Measurements from ENCODE around the gene EIF2D. TPM values are rescaled to one million over a fixed set of nuclear protein-coding genes. Genes with fewer than 3 reads are reported as not detected.
A peak's percentile ranks its signal among the peaks of the same experiment; 100 is the strongest.

EIF2D gene
- total RNA-seq, 6 donors from 2014 or later: 32.6 to 84.9 (median 45.4) TPM

DNA sequence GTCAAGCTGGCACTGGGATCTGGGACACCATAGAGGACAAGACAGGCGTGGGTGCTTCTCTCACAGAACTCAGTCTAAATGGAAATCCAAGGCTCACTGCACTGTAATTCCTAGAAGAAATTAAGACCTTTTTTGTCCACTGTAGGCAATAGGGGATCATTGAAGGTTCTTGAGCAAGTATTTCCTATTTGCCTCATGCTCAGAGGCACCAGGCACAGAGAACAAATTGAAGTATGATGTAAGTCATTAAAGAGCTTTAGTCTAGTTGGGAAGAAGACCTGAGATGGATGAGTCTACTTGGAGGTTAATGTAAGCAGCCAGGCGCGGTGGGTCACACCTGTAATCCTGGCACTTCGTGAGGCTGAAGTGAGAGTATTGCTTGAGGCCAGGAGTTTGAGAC is 34.6 kb downstream of the EIF2D start:
- WGBS, 2 donors: 65 to 71% methylated on average over 4 of the region's 4 CpGs
- Histone ChIP-seq H3K27ac (peak overlapping the region in 3 of 4 donors; percentile 87 to 89 (median 87)), H3K4me1 (peaks cover 46 to 85% (median 67%) of the 10 kb centered on the region in 4 donors), H3K36me3 (peaks cover 0 to 3% (median 0%) of the 10 kb centered on the region in 4 donors), H3K9me3 (no peaks in the 10 kb centered on the region), H3K4me3 (no peak overlapping the region), H3K27me3 (no peaks in the 10 kb centered on the region)
- peak in 1 of 2 donors; percentile 19 for DNase-seq
- TF ChIP-seq POLR2AphosphoS5 (IDR thresholded peaks at IDR 0.05) (no peak), POLR2A (IDR thresholded peaks at IDR 0.05) (no peak), EP300 (IDR thresholded peaks at IDR 0.05) (no peak)
- TF ChIP-seq, protein P1, sequence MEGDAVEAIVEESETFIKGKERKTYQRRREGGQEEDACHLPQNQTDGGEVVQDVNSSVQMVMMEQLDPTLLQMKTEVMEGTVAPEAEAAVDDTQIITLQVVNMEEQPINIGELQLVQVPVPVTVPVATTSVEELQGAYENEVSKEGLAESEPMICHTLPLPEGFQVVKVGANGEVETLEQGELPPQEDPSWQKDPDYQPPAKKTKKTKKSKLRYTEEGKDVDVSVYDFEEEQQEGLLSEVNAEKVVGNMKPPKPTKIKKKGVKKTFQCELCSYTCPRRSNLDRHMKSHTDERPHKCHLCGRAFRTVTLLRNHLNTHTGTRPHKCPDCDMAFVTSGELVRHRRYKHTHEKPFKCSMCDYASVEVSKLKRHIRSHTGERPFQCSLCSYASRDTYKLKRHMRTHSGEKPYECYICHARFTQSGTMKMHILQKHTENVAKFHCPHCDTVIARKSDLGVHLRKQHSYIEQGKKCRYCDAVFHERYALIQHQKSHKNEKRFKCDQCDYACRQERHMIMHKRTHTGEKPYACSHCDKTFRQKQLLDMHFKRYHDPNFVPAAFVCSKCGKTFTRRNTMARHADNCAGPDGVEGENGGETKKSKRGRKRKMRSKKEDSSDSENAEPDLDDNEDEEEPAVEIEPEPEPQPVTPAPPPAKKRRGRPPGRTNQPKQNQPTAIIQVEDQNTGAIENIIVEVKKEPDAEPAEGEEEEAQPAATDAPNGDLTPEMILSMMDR (IDR thresholded peaks at IDR 0.05): no peak
- no peak for ATAC-seq (ENCODE audit: low FRiP score in 2 of 2)

DNA sequence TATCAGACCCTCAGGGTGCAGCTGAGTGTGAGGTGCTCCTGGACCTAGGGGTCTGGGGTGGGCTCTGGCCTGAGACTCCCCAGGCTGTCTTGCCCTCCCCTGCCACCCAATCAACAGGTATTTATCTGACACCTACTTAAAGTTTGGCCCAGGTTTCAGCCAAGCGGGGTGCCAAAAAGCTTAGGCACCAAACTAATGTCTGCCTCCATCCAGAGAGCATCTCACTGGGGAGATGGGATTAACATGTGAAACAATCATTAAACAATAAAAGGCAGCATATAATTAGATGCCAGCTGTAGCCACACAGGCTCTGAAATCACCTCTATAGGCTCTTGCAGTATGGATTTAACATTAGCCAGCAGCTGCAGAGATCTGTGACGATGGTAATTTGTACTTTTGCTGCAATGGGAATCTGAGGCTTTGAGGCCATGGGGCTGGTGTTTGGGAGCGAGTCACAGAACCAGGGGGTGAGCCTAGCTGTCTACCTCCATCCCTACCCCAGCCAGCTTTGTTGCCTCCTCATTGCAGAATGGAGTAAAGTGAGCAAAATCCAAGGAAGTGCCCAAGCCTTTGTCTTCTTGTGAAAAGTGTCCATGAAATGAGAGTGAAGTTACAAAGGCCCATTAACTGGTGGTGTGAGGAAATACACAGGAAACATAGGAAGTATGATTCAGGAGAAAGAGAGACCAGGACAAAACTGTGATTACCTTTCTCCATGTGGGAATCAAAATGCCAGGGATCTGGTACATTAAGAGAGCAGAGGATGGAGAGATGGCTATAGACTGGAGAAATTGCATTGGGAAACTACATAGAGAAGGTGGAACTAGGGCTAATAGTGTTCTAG is 36.1 kb downstream of the EIF2D start:
- DNase-seq (no peak), ATAC-seq (ENCODE audit: low FRiP score in 2 of 2) (no peak)
- TF ChIP-seq POLR2AphosphoS5 (IDR thresholded peaks at IDR 0.05): no peak
- TF ChIP-seq, protein P1 (IDR thresholded peaks at IDR 0.05): no peak
- no peak for TF ChIP-seq EP300 (IDR thresholded peaks at IDR 0.05)
- no peak for TF ChIP-seq POLR2A (IDR thresholded peaks at IDR 0.05)
- Histone ChIP-seq H3K27me3 (no peaks in the 10 kb centered on the region), H3K27ac (peak overlapping the region; percentile 85 to 89 (median 87)), H3K4me3 (no peak overlapping the region), H3K36me3 (no peaks in the 10 kb centered on the region), H3K4me1 (peaks cover 46 to 76% (median 62%) of the 10 kb centered on the region in 4 donors), H3K9me3 (no peaks in the 10 kb centered on the region)
- WGBS, 2 donors: 81 to 86% methylated on average over 3 of the region's 3 CpGs

DNA sequence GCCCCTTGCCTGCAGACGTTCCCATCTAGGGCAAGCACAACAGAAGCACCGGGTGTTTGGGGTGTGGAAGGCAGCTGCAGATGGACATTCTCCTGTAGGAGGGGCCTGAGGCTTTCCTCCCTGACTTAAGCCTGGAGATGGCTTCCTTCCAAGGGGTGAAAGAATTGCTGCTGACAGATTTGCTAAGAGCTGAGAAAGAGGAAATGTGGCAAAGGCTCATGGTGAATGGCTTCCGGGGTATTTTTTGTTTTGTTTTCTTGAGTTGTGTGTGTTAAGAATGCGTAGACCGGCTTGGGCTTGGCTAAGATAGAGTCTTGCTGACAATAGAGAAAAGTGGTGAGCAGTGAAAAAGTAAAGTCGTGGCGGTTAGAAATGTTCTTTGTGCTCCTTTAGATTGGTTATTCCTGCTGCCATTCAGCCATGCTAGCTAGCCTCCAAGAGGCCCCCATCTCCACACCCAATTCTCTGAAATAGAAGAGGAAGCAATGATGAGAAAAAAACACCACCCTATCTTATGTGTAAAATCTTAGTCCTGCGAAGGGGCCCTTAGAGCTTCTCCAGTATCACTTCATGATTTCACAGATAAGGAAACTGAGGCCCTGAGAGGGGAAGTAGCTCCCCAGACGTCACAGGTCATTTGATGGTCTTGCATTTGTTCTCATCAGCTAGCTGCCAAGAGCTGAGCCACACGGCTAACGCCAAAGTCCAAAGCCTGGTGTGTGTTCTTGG is 36.9 kb downstream of the EIF2D start:
- H3K27ac ChIP-seq: peak overlapping the region; percentile 85 to 89 (median 87)
- H3K4me1 ChIP-seq: peaks cover 40 to 68% (median 54%) of the 10 kb centered on the region in 4 donors

DNA sequence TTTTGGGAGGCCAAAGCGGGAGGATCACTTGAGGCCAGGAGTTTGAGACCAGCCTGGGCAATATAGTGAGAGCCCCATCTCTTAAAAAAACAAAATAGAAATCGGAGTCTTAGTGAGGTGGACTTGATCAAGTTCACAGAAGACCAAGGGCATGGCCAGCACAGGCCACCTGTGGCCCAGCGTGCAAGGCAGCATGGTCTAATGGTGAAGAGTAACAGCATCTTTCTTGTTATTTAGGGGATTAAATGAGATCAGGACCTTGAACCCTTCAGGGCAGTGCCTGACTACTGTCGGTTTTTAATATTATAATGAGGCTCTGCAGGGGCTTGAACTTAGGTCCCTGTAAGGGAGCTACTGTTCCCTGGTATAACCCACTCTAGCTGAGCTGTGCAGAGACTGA is 38.5 kb downstream of the EIF2D start:
- WGBS, 2 donors: 95 to 96% methylated on average over 4 of the region's 4 CpGs
- no peak for ATAC-seq (ENCODE audit: low FRiP score in 2 of 2)
- Histone ChIP-seq H3K4me3 (no peak overlapping the region), H3K27ac (peak overlapping the region; percentile 3 to 89 (median 56)), H3K27me3 (no peaks in the 10 kb centered on the region), H3K9me3 (no peaks in the 10 kb centered on the region), H3K36me3 (no peaks in the 10 kb centered on the region), H3K4me1 (peaks cover 36 to 55% (median 46%) of the 10 kb centered on the region in 4 donors)
- TF ChIP-seq POLR2AphosphoS5 (IDR thresholded peaks at IDR 0.05): no peak
- TF ChIP-seq POLR2A (IDR thresholded peaks at IDR 0.05): no peak
- TF ChIP-seq, protein P1 (IDR thresholded peaks at IDR 0.05): no peak
- TF ChIP-seq EP300 (IDR thresholded peaks at IDR 0.05): no peak
- DNase-seq: no peak

More for the DNA sequence above, 36.9 kb downstream of the EIF2D start:
- Histone ChIP-seq H3K4me3 (no peak overlapping the region), H3K9me3 (no peaks in the 10 kb centered on the region), H3K36me3 (no peaks in the 10 kb centered on the region), H3K27me3 (no peaks in the 10 kb centered on the region)
- WGBS, 2 donors: 20 to 26% methylated on average over 9 to 11 of the region's 11 CpGs
- peak in 1 of 2 donors; percentile 72 for DNase-seq
- ATAC-seq (ENCODE audit: low FRiP score in 2 of 2): peak; percentile 62 to 80
- TF ChIP-seq POLR2AphosphoS5 (IDR thresholded peaks at IDR 0.05) (peak in 1 of 2 donors; percentile 51), EP300 (IDR thresholded peaks at IDR 0.05) (peak in 1 of 4 donors; percentile 23), POLR2A (IDR thresholded peaks at IDR 0.05) (peak in 1 of 4 donors; percentile 23)
- TF ChIP-seq, protein P1 (IDR thresholded peaks at IDR 0.05): peak in 1 of 6 experiments; percentile 7

Measured in upper lobe of left lung (tissue), 6 donors.